Suppressor macrophage treated with lipopolysaccharide for 1 hour (primary cell): ENCODE results near the gene MFN2.
A peak's percentile ranks its signal among the peaks of the same experiment; 100 is the strongest.

ENCODE experiments used
- DNase-seq, 3 donors: peaks; one replicate each; pipeline ENCODE4 v3.0.0-alpha.2; 2020 to 2022

MFN2 gene

DNA sequence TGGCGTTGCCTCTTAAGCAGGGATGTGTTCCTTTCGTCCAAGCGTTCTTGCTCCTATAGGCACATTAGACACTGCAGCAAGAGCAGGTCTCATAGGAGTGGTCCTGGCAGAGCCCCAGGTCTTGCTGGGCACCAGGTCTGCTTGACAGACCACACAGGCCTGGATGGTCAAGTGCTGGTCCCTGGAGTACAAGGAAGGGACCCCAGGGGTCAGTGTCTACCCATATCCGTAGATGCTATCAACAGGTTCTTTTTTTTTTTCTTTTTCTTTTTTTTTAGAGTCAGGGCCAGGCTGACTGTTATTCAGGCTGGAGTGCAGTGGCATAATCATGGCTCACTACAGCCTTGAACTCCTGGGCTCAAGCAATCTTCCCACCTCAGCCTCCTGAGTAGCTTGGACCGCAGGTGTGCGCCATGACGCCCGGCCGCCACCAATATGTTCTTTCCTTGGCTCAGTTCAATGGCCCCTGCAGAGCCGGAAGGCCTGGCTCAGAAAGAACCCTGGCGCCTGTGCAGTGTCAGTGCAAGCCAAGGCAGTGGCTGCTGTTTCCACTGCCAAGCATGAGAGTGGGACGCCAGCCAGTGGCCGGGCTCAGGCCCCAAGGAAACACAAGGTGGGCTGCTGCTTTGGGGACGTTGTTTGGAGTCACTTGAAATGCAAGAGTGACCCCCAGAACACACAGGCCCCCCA lies 72.9 kb downstream of the MFN2 start:
- no peak for DNase-seq

DNA sequence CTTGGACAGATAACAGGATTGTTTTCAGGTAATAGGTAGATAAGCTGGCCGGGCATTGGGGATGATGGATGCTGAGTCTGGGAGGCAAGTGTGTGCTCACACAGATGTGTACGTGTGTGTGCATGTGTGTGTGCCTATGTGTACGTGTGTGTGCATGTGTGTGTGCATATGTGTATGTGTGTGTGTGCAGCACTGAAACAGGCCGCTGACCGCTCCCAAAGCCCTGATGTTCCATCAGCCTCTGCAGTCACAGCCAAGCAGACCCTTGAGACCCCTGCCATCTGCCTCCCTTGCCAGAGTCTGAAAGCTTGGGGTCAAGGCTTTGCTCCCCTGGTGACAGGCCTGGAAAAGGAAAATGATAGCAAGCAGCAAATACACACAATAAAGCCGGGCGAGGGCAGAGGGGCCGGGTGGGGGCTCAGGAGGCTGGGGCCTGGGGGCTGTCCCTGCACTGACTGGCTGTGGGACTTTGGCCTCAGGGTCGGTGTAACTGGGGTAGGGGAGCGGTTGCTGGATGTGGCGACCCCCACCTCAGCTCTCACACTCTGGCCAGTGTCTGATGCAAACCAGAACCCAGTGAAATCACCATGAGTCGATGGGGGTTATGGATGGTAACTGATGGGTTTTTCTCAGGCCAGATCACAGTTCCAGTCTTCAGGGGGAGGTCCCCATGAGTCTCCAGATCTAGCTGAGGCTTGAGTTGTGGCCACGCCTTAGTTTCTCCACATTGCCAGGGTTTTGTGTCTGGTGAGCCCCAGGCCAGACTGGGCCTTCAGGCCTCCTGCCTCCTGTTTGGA lies 73.7 kb downstream of the MFN2 start:
- DNase-seq: peak; percentile 53 to 77 (median 68)

DNA sequence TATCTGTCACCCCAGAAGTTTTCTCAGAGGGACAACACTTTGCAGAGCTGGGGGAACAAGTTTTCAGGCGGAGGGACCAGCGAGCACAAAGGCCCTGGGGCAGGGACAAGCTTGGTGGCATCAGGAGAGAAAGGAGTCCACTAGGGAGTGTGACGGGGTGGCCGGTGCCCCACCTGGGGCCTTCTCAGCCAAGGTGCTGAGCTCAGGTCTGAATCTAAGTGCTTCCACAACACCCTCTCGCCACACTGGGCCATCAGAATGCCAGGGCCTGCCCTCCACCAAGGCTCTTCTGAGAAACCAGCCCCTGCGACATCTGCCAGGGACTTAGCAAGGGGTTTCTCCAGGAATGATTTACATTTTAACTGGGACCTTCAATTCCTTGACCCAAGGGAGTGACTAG lies 75.0 kb downstream of the MFN2 start:
- no peak for DNase-seq

DNA sequence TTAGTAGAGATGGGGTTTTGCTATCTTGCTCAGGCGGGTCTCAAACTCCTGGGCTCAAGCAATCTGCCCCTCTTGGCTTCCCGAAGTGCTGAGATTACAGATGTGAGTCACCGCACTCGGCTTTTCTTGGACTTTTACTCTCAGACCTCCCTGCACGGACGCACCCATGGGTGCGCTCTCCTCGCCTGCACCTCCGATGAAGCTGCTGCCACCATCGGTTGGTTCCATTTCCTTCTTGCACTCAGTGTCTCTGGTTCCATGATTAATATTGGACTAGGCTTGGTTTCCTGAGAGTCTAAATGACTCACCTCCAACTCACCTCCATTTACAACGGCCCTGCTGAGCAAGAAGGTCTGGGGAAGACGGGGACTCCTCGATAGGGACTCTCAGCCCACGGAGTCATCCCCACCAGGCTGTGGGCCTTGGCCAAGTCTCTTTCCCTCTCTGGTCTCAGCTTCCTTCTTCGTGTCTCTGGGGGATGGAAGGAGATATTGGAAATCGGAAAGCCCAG lies 76.1 kb downstream of the MFN2 start:
- no peak for DNase-seq

GRCh38 chr1:12057382-12057781 lies 77.1 kb downstream of the MFN2 start:
- peak; percentile 64 to 73 (median 70) for DNase-seq

GRCh38 chr1:12057940-12058687 lies 77.9 kb downstream of the MFN2 start:
- DNase-seq: no peak

DNA sequence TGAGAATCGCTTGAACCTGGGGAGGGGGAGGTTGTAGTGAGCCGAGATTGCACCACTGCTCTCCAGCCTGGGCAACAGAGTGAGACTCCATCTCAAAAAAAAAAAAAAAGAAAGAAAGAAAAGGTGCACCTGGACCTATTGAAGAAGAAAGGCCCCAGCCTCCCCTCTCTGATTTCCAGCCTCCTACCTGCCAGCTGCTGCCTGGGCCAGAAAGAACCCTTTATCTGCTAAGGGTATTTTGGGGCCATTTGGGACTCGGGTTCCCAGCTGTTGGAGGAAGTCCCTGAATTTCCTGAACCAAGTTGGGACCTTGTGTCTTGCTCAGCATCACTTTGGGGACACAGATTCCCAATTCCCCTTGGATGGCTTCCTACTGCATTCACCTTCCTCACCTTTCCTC lies 79.0 kb downstream of the MFN2 start:
- DNase-seq: no peak

GRCh38 chr1:12059722-12060464 lies 79.6 kb downstream of the MFN2 start:
- peak; percentile 26 to 56 (median 55) for DNase-seq

GRCh38 chr1:12060500-12060899 lies 80.3 kb downstream of the MFN2 start:
- DNase-seq: no peak
